Suprapubic skin (tissue), 4 donors: ENCODE measurements around the gene BMPER. TPM values are rescaled to one million over a fixed set of nuclear protein-coding genes. Genes with fewer than 3 reads are reported as not detected.
A peak's percentile ranks its signal among the peaks of the same experiment; 100 is the strongest.

Experiments used
- DNase-seq, 2 donors: peaks; one replicate each; pipeline ENCODE4 v3.0.0-alpha.2; 2019; ENCODE audit warnings: low spot score in 2 of 2
- H3K27ac ChIP-seq: fragments of 200-600 bp; sonication (generic); one replicate; pipeline ENCODE4 v1.5.1; 2019
- H3K27me3 ChIP-seq: fragments of 200-600 bp; sonication (generic); one replicate; pipeline ENCODE4 v1.5.1; 2019
- H3K36me3 ChIP-seq: fragments of 200-600 bp; sonication (generic); one replicate; pipeline ENCODE4 v1.5.1; 2019
- H3K4me1 ChIP-seq: fragments of 200-600 bp; sonication (generic); one replicate; pipeline ENCODE4 v1.5.1; 2019
- H3K4me3 ChIP-seq: fragments of 200-600 bp; sonication (generic); one replicate; pipeline ENCODE4 v1.5.1; 2019; ENCODE audit warnings: mild to moderate bottlenecking
- H3K9me3 ChIP-seq: fragments of 200-600 bp; sonication (generic); one replicate; pipeline ENCODE4 v1.5.1; 2019
- EP300 ChIP-seq: sonication (generic); formaldehyde crosslinking; IDR thresholded peaks from one replicate; pipeline ENCODE4 v1.6.1; 2017; ENCODE audit warnings: antibody characterized with exemption
- POLR2A ChIP-seq, 2 donors: fragments of 450-650 bp; IDR thresholded peaks; one replicate each; pipeline ENCODE4 v1.6.1; 2017; ENCODE audit warnings: antibody characterized with exemption in 2 of 2, mild to moderate bottlenecking in 2 of 2, moderate library complexity in 2 of 2
- POLR2AphosphoS5 ChIP-seq, 3 donors: sonication (generic); formaldehyde crosslinking; IDR thresholded peaks; one replicate each; pipeline ENCODE4 v1.6.1; 2017; ENCODE audit warnings: antibody characterized with exemption in 3 of 3
- WGBS: methylation state at CpG from one replicate; pipeline ENCODE4 v1.1.5; 2018; 5-methylcytosine and 5-hydroxymethylcytosine counted together
- total RNA-seq, 4 donors: library from RNA; depleted of rRNA; stranded (reverse); fragments of >200 nt; gene quantifications; one replicate each; pipeline ENCODE4 v1.1.0, GENCODE V29; 2016
- TF ChIP-seq, protein P1 (sequence below), 2 donors: fragments of 200-600 bp in 1 of 2; fragments of 450-650 bp in 1 of 2; sonication (generic) in 1 of 2; IDR thresholded peaks; one replicate each; pipeline ENCODE4 v1.5.1; 2016 to 2019; ENCODE audit warnings: antibody characterized with exemption in 2 of 2, mild to moderate bottlenecking in 1 of 2, moderate library complexity in 1 of 2

Gene BMPER
- total RNA-seq, 4 donors from 2014 or later, result 0.52 to 7.2 (median 1.2) TPM

GRCh38 chr7:34083440-34083839 lies 178.1 kb downstream of the BMPER start:
- no peaks in the 10 kb centered on the region for H3K27me3 ChIP-seq
- H3K4me3 ChIP-seq, result no peak overlapping the region
- H3K4me1 ChIP-seq, result no peaks in the 10 kb centered on the region

GRCh38 chr7:34084651-34085050 lies 179.3 kb downstream of the BMPER start:
- 95% methylated on average over 1 of the region's 1 CpG for WGBS
- H3K36me3 ChIP-seq, result no peaks in the 10 kb centered on the region
- no peaks in the 10 kb centered on the region for H3K4me1 ChIP-seq
- TF ChIP-seq POLR2AphosphoS5 (IDR thresholded peaks at IDR 0.05), result no peak
- TF ChIP-seq, protein P1, sequence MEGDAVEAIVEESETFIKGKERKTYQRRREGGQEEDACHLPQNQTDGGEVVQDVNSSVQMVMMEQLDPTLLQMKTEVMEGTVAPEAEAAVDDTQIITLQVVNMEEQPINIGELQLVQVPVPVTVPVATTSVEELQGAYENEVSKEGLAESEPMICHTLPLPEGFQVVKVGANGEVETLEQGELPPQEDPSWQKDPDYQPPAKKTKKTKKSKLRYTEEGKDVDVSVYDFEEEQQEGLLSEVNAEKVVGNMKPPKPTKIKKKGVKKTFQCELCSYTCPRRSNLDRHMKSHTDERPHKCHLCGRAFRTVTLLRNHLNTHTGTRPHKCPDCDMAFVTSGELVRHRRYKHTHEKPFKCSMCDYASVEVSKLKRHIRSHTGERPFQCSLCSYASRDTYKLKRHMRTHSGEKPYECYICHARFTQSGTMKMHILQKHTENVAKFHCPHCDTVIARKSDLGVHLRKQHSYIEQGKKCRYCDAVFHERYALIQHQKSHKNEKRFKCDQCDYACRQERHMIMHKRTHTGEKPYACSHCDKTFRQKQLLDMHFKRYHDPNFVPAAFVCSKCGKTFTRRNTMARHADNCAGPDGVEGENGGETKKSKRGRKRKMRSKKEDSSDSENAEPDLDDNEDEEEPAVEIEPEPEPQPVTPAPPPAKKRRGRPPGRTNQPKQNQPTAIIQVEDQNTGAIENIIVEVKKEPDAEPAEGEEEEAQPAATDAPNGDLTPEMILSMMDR (IDR thresholded peaks at IDR 0.05), result no peak
- no peak for TF ChIP-seq POLR2A (IDR thresholded peaks at IDR 0.05)
- H3K9me3 ChIP-seq, result no peaks in the 10 kb centered on the region
- H3K27me3 ChIP-seq, result no peaks in the 10 kb centered on the region
- H3K4me3 ChIP-seq, result no peak overlapping the region
- DNase-seq, result no peak
- H3K27ac ChIP-seq, result no peak overlapping the region

More at GRCh38 chr7:34083440-34083839, 178.1 kb downstream of the BMPER start:
- no peaks in the 10 kb centered on the region for H3K9me3 ChIP-seq
- H3K27ac ChIP-seq, result no peak overlapping the region
- DNase-seq, result no peak
- H3K36me3 ChIP-seq, result no peaks in the 10 kb centered on the region
- TF ChIP-seq POLR2A (IDR thresholded peaks at IDR 0.05), result no peak
- TF ChIP-seq, protein P1 (IDR thresholded peaks at IDR 0.05), result no peak
- TF ChIP-seq POLR2AphosphoS5 (IDR thresholded peaks at IDR 0.05), result no peak
- TF ChIP-seq EP300, result no peak

GRCh38 chr7:34086064-34086463 lies 180.7 kb downstream of the BMPER start:
- Histone ChIP-seq H3K4me1 (no peaks in the 10 kb centered on the region), H3K4me3 (no peak overlapping the region), H3K27me3 (no peaks in the 10 kb centered on the region), H3K36me3 (no peaks in the 10 kb centered on the region), H3K27ac (no peak overlapping the region), H3K9me3 (no peaks in the 10 kb centered on the region)
- TF ChIP-seq POLR2AphosphoS5 (IDR thresholded peaks at IDR 0.05), result no peak
- no peak for TF ChIP-seq POLR2A (IDR thresholded peaks at IDR 0.05)
- TF ChIP-seq, protein P1 (IDR thresholded peaks at IDR 0.05), result no peak
- no peak for TF ChIP-seq EP300
- 83% methylated on average over 5 of the region's 5 CpGs for WGBS
- DNase-seq, result no peak

DNA sequence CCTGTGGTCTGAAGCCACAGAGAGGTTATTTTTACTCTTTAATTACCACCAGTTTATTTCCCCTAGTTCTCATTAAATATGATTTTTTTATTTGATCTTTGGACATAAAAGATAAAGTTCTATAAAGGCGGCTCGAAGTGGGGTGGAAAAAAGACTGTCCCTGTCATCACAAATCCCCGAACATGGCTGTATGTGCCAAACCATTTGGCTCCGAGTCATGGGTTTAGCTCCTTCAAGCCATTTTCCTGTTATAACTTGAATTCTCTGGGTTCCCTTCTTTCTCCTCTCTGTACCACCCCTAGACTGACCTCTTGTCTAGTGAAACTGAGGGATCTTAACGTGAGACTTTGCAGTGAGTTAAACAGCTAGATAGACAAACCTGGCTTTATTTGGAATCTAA lies 181.6 kb downstream of the BMPER start:
- no peak for DNase-seq
- no peaks in the 10 kb centered on the region for H3K27me3 ChIP-seq
- H3K4me1 ChIP-seq, result no peaks in the 10 kb centered on the region
- 72% methylated on average over 5 of the region's 5 CpGs for WGBS
- H3K9me3 ChIP-seq, result no peaks in the 10 kb centered on the region
- no peak overlapping the region for H3K27ac ChIP-seq
- no peak overlapping the region for H3K4me3 ChIP-seq
- TF ChIP-seq POLR2A (IDR thresholded peaks at IDR 0.05) (no peak), POLR2AphosphoS5 (IDR thresholded peaks at IDR 0.05) (no peak), EP300 (no peak)
- TF ChIP-seq, protein P1 (IDR thresholded peaks at IDR 0.05), result no peak
- H3K36me3 ChIP-seq, result no peaks in the 10 kb centered on the region

GRCh38 chr7:34087892-34088891 lies 182.9 kb downstream of the BMPER start:
- Histone ChIP-seq H3K4me1 (no peaks in the 10 kb centered on the region), H3K27me3 (no peaks in the 10 kb centered on the region), H3K4me3 (no peak overlapping the region), H3K9me3 (no peaks in the 10 kb centered on the region), H3K36me3 (no peaks in the 10 kb centered on the region), H3K27ac (no peak overlapping the region)
- no peak for TF ChIP-seq POLR2AphosphoS5 (IDR thresholded peaks at IDR 0.05)
- TF ChIP-seq EP300, result no peak
- TF ChIP-seq, protein P1 (IDR thresholded peaks at IDR 0.05), result peak in 1 of 2 donors; percentile 21
- no peak for TF ChIP-seq POLR2A (IDR thresholded peaks at IDR 0.05)
- DNase-seq, result no peak
- 94% methylated on average over 10 of the region's 10 CpGs for WGBS
